Dedifferentiated amniotic fluid mesenchymal stem cell (primary cell): ENCODE results near the gene FGGY.
"Not testable (repeated sequence)": the region's sequence is repeated elsewhere in the genome, so short reads cannot be mapped to it uniquely, and the experiment has no call there.

Experiments
- DNase-seq: peaks from one replicate; pipeline ENCODE4 v3.0.0-alpha.2; 2016; ENCODE audit errors: extremely low spot score

Gene FGGY

GRCh38 chr1:59482986-59483385 is 186.1 kb downstream of the FGGY start:
- no peak for DNase-seq

GRCh38 chr1:59484096-59484495 is 187.2 kb downstream of the FGGY start:
- peak; percentile 63 for DNase-seq

DNA sequence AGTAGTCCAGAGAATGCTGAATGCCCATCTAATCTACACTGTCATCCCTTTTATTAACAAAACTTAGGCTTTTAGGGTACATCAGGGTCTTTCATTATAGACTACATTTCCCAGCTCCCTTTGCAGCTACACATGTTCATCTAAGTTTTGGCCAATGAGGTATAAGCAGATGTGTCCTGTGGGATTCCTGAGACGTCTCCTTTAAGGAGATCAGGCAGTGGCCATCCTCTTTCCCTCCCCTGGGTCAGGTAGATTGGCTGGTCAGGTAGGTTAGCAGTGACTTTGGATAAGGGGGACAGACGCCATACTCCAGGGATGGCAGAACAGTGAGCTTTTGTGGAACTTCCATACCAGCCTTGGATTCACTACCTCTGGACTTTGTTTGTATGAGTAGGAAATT is 188.3 kb downstream of the FGGY start:
- no peak for DNase-seq

GRCh38 chr1:59485949-59486348 is 189.1 kb downstream of the FGGY start:
- no peak for DNase-seq

- no peak for DNase-seq
Observed at GRCh38 chr1:59486615-59487014, 189.7 kb downstream of the FGGY start.

DNA sequence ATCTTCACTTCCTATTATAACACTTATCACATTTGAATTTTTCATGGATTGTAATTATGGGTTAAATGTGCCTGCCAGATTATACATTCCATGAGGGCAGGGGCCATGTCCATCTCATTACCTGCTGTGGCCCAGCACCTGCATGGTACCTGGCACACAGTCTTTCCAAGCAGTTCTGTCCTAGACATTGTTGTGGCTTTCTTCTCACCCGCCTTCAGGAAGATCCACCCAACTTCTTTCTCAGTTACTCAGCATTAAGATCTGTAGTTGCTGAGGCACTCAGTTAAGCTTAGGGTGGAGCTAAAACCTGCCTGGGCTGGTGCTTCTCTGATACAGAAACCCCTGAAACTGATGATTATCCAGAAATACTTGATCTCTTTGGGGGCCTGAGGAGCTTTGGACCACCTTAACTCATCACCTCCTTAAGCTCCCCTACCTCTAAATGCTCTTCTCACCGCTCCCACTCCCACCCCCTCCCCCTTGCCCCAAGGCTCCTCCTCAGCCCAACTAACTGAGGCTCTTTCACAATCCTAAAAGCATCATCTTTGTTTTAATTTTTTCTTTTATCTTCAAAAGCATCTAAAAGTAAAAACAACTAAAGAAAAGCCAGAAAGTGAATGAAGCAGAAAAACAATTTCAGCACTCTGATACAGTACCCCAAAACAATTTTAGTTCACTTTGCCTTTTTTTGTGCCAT is 190.6 kb downstream of the FGGY start:
- peak; percentile 37 for DNase-seq

DNA sequence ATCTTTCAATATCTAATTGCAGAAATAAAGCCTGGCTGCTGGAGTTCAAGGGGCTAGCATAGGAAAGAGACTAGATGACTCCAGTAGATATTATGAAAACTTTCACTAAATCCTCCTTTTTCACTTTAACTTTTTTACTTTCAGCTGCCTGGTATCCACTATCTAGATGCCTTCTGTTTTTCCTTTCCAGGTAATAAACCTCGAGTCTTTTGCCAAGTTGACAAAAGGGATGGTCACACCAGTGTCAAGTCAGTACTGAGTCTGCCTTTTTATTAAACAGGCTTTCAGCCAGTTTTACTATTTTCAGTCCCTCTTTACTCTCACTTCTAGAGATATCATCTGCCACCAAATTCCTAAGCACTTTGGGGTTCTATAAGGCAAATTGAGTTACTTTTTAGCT is 195.6 kb downstream of the FGGY start:
- DNase-seq, result no peak

DNA sequence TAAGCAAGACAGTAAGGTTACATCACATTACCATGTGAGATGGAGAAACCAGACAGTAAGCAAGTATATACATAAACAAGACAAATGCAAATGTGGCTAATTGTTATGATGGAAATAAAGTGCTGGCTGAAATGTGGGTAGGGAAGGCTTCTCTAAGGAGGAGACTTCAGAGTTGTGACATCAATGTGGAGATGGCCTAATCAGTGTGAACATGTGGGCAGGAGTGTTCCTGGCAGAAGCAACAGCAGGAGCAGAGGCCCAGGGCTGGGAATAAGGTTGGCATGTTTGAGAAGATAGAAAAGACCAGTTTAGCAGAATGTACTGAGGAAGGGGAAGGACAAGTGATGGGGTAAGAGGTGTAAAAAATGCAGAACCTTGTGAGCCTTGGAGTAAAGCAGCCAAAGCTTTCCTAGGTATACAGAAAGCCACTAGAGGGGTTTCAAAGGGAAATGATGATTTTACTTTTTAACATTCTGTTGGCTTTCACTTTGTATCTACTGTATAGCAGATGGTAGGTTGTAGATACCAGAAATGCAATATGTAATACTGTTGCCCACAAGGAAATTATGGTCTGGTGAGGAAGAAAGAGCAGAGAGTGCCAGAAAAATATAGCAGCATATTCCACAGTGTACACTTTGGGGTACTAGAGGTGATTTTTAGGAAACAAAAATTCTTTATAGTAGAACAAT is 197.4 kb downstream of the FGGY start:
- no peak for DNase-seq

GRCh38 chr1:59496156-59496555 is 199.3 kb downstream of the FGGY start:
- not testable (repeated sequence) for DNase-seq

GRCh38 chr1:59497616-59498015 is 200.7 kb downstream of the FGGY start:
- no peak for DNase-seq

- DNase-seq, result no peak
Observed at GRCh38 chr1:59498640-59499039, 201.7 kb downstream of the FGGY start.

DNA sequence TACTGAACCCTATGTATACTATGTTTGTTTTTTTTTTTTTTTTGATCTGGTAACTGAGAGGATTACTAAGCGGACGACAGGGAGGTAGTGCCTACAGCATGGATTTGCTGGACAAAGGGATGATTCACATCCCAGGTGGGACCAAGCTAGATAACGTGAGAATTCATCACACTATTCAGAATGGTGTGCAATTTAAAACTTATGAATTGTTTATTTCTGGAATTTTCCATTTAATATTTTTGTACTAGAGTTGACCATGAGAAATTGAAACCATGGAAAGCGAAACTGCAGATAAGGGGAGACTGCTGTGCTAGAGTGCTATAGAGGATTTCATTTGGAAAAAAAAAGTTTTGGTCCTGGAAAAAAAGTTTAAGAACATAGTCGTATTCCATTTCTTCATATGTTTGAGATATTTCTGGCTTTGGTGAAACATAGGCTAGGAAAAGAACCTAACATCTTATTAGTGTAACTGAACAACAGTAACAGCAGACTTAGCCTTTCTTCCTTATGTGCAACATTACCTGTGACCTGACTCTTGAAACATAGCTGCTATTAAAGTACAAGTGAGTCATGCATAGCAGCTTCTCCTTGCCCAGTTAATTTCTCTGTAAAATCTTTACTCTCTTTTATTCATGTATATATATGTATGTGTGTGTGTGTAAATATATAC is 202.5 kb downstream of the FGGY start:
- DNase-seq, result no peak

- DNase-seq, result no peak
Observed at GRCh38 chr1:59499943-59500569, 203.2 kb downstream of the FGGY start.

DNA sequence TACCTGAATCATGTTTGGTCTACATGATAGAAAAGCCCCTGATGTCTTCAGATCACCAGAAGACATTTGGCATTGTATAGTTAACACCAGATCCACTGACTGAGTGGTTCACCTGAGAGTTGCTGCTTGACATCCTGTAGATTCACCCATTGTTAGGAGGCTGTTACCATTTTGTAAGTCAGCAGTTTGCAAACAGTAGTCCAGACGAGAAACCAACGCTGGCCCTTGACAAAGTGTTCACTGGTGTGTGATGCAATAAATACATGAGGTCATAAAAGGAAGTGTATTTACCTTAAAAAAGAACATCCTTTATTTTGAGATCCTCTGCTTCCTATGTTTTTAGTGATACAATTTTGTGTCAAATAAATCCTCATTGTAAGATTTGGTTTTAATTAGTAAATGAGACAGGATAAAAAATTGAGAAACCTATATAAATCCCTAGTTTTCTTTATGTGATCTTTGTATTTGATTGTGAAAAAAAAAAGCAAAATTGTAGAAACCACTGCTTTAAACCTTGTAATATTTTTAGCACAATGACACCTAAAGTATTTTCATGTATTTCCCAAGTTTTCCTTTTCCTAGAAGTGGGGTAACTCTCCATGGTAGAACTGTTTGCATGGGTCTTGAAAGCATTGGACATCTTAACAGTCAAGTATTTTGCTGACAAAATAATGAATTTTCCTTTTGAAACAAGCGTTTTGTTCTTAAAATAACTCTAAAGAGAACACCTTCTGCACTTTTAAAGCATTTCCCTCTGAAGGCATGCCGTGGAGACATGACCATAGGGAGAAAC is 204.3 kb downstream of the FGGY start:
- DNase-seq, result no peak

DNA sequence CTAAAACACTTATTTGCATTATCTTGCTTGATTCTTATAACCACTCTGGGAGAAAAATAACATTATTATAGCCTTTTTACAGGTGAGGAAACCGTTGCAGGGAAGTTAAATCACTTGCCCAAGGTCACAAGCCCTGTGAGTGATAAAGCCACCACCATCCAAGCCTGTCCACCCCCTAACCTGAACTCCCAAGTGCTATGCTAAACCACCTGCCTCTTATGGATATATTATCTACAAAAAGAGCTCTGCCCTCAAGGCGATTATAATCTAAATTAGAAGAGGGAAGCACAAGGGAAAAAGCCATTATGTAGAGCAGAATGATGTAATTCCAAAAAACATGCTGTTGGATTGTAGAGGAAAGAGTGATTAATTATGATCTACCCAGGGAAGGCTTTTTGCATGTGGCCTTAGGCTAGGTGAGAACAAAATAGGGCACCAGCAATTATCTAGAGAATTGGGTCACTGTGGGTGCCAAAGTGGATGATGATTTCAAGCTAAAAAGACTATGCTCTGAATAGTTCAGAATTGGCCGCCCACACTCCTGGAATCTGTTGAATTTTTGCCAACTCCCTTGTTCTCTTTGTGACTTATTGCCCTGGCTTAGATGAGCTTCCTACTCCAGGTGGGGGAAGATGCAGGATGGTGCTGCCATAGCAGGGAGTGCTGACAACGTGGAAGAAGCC is 205.3 kb downstream of the FGGY start:
- no peak for DNase-seq

GRCh38 chr1:59504276-59504675 is 207.4 kb downstream of the FGGY start:
- no peak for DNase-seq

GRCh38 chr1:59505596-59506028 is 208.7 kb downstream of the FGGY start:
- no peak for DNase-seq

DNA sequence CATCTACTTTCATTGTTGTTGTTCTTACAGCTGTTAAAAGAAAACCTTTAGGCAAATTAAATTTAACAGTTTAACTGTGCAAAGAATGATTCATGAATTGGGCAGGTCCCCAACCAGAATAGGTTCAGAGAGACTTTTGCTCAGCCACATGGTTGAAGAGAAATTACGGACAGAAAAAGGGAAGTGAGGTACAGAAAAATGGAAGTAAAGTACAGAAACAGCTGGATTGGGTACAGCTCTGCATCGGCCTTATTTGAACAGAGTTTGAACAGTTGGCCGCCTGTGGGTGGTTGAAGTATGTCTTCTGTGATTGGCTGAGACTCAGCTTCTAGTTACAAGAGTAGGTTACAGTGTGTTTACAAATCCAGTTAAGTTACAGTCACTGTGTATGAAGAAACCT is 210.1 kb downstream of the FGGY start:
- DNase-seq, result no peak

DNA sequence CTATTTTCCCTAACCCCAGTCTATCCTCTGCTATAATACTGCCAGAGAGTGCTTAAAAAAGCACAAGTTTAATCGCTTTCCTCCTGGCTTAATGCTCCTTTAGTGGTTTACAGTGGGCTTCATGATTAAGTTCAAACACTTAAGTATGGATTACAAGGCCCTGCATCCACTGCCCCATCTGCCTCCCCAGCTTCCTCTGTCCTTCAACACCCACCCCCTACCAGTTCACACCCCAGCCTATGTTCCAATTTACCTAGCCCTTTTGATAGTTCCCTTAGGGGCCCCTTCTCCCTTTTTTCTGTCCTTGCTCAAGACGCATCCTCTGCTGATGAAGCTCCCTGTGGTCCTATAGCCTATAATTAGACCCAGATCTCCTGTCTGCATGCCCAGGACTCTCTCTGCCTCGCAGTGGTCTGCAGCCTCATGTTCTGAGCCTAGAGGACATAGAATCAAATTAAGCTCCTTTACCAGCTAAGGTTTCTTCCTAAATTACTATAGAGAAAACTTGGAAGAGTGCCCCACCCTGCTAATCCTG is 212.5 kb downstream of the FGGY start:
- no peak for DNase-seq

- no peak for DNase-seq
Observed at GRCh38 chr1:59510249-59510648, 213.4 kb downstream of the FGGY start.
